Measurements from ENCODE around the gene ATXN7L2.

ATXN7L2 gene

GRCh38 chr1:109497449-109498160 lies 13.9 kb downstream of the ATXN7L2 start:
- no peak for DNase-seq (ENCODE audit: low read depth, low spot score)

GRCh38 chr1:109498161-109498801 lies 14.6 kb downstream of the ATXN7L2 start:
- no peak for DNase-seq (ENCODE audit: low read depth, low spot score)

GRCh38 chr1:109499081-109499480 lies 15.4 kb downstream of the ATXN7L2 start:
- no peak for DNase-seq (ENCODE audit: low read depth, low spot score)

- DNase-seq (ENCODE audit: low read depth, low spot score) = no peak
These were observed 16.2 kb downstream of the ATXN7L2 start for GRCh38 chr1:109499661-109500536.

GRCh38 chr1:109500941-109501381 lies 17.3 kb downstream of the ATXN7L2 start:
- no peak for DNase-seq (ENCODE audit: low read depth, low spot score)

DNA sequence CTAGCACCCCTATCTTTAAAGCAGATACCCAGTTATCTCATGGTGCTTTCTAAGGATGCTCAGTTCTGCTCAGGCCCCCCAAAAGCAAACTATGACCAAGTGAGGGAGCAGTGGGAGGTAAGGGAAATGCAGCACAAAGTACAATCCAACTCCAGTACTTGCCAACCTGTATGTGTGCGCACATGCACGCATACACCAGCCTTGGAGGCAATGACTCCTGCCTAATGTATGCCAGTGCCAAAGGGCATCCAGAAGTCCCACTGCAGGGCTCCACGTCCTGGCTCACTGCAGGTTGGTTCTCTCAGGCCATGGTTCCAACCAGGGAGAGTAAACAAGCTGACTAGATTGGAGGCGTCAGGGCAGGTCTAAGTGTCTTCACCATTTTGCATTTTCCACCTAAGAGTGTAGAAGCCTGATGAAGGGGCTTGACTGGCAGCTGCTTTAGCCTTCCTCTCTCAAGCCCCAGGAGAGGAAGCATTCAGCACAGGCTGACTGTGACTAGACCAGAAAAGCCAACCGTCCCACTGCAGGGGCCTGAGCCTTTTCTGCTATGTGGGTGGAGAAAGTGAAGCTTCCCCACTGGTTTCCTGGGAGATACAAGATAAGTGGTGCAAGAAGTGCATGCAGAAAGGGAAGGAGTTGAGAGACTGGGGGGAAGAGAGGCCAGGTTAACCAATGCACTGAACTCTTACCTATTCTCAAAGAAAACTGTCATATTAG lies 18.1 kb downstream of the ATXN7L2 start:
- no peak for DNase-seq (ENCODE audit: low read depth, low spot score)

GRCh38 chr1:109502364-109502851 lies 18.7 kb downstream of the ATXN7L2 start:
- no peak for DNase-seq (ENCODE audit: low read depth, low spot score)

GRCh38 chr1:109503935-109504334 lies 20.2 kb downstream of the ATXN7L2 start:
- no peak for DNase-seq (ENCODE audit: low read depth, low spot score)

DNA sequence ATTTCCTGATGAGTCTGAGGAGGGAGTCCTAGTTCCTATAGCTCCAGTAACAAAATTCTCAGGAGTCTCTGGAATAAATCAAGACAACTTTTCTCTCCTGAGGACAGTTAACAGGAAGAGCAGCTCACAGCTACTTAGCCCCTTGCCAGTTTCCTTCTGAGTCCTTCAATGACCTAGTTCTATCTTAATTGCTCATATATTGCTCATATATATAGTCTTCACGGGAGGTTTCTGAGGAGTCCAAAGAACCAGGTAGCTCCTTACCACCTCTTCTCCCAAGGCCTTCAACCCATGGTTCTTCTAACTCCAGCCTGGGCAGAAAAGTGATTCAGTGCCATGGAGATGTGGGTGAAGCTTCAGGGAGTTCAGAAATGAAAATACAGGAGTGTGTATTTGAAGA lies 21.3 kb downstream of the ATXN7L2 start:
- DNase-seq (ENCODE audit: low read depth, low spot score) = no peak

- DNase-seq (ENCODE audit: low read depth, low spot score) = no peak
These were observed 24.5 kb downstream of the ATXN7L2 start for GRCh38 chr1:109508001-109508872.

GRCh38 chr1:109508873-109509175 lies 25.1 kb downstream of the ATXN7L2 start:
- DNase-seq (ENCODE audit: low read depth, low spot score) = no peak

DNA sequence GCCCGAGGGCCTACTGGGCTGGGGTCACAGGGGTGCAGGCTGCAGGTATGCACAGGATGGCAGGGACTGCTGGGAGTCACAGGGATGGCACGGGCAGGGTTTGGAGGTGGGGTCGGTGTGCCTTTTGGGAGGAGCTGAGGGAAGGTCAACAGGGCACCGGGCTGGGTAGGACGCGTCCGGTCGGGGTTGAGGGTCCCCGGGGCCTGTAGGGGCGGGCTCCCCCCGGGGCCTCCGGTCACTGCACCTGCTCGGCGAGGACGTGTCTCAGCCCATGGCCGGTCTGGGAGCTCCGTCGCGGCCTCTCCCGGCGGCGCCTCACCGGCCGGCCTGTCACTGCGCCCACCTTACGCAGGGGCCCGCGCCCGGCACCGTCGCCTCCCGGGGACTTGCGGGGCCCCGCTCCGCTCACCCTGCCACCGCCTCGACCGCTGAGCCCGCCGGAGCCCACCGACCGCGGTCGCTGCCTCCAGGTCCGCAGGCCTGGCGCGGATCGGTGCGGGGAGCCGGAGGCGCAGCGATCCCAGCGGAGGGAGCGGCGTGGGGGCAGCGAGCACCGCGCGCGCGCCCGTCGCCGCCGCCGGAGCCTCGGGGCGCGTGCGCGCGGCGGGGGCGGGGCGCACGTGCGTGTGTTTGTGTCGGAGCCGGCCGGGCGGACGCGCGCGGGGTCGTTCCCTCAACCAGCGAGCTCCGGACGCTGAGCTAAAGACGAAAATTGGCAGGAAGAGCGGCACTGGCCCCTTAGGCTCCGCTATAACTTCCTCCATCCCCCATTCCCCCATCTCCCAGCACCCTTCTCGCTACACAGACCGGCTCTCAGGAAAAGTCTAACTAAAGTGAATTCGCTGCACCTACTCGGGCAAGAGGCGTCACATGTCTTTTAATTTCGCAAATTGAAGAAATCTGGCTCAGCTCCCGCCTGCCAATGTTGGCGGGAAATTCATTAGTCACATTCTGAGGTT lies 25.8 kb downstream of the ATXN7L2 start, which contains the start of gene AMIGO1:
AMIGO1 (minus strand) TSS at position 552 of the 959 bp plus-strand sequence. CDS start 815 bp downstream, outside the sequence.
- DNase-seq (ENCODE audit: low read depth, low spot score) = peak; percentile 23

DNA sequence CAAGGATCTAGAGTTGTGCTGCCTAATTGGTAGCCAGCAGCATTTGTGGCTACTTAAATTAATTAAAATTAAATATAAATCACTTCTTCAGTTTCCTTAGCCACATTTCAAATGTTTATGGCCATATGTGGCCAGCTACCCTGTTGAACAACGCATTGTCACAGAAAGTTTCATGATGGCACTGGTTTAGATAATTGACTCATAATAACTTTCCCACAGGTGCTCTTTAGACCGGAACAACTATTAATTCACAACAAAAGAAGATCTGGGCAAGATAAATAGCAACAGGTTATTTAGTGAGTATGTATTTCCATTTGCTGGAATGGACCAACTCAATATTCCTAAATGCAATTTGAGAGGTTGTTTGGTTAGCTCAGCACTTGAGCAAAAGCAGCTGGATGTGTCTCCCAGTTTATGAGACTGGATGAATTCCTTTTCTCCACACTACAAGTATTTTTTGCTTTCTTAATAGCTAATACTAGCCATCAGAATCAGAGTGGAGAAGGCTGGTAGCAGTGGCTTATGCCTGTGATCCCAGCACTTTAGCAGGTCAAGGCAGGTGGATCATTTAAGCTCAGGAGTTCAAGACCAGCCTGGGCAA lies 29.5 kb downstream of the ATXN7L2 start:
- no peak for DNase-seq (ENCODE audit: low read depth, low spot score)

GRCh38 chr1:109514846-109515245 lies 31.1 kb downstream of the ATXN7L2 start:
- no peak for DNase-seq (ENCODE audit: low read depth, low spot score)

GRCh38 chr1:109516872-109517271 lies 33.2 kb downstream of the ATXN7L2 start:
- no peak for DNase-seq (ENCODE audit: low read depth, low spot score)

- DNase-seq (ENCODE audit: low read depth, low spot score) = no peak
These were observed 33.6 kb downstream of the ATXN7L2 start for GRCh38 chr1:109517337-109517736.

- no peak for DNase-seq (ENCODE audit: low read depth, low spot score)
These were observed 37.6 kb downstream of the ATXN7L2 start for GRCh38 chr1:109521002-109521951.

GRCh38 chr1:109522026-109522425 lies 38.3 kb downstream of the ATXN7L2 start:
- DNase-seq (ENCODE audit: low read depth, low spot score) = no peak

All from activated CD4-positive, CD25-positive, alpha-beta regulatory T cell treated with anti-CD3 and anti-CD28 coated beads, Interleukin-2, amount 50 U/mL, for 16 hours (primary cell).